NCI-H128 (cell line): ENCODE data around the gene ITPR3.

Experiments
- DNase-seq: peaks from one replicate; lab custom pipeline; 2025; ENCODE audit not compliant: unreplicated experiment; lab: John Stamatoyannopoulos, UW

Gene ITPR3

GRCh38 chr6:33664506-33665057 is 43.5 kb downstream of the ITPR3 start:
- DNase-seq, result no peak

DNA sequence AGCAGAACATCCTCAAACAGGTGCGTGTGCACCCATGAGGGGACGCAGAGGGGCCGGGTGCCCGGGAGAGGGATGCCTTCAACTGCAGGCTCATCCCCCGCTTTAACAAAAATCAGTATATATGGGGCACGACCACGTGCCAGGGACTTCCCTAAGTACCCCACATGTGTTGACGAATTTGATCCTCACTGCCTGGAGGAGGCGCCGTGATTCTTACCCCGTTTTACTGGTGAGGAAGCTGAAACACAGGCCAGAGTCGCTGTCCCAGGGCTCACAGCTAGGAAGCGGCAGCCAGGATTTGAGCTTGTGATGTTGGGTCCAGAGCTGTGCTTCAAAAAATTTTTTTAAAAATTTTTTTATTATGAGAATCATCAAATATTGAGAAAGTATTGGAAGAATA is 44.8 kb downstream of the ITPR3 start:
- no peak for DNase-seq

GRCh38 chr6:33667072-33667471 is 46.0 kb downstream of the ITPR3 start:
- no peak for DNase-seq

GRCh38 chr6:33667776-33668175 is 46.7 kb downstream of the ITPR3 start:
- DNase-seq, result no peak

GRCh38 chr6:33668328-33668727 is 47.2 kb downstream of the ITPR3 start:
- no peak for DNase-seq

- DNase-seq, result no peak
Measured at GRCh38 chr6:33668914-33669313, 47.8 kb downstream of the ITPR3 start.

DNA sequence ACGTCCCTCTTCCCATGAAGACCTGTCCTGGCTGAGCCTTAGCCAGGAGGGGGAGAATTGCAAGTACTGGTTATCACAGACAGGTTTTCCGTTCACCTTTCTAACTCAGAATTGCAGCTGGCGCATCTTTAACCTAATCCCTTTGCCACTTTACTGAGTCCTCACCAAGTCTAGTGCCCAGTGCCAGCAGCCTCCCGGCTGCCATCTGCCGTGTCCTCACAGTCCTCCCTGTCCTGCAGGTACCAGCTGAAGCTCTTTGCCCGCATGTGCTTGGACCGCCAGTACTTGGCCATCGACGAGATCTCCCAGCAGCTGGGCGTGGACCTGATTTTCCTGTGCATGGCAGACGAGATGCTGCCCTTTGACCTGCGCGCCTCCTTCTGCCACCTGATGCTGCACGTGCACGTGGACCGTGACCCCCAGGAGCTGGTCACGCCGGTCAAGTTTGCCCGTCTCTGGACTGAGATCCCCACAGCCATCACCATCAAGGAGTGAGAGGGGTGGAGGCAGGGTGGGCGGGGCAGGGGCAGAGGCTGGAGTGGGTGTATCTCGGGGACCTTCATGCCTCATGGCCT is 49.1 kb downstream of the ITPR3 start:
- DNase-seq, result no peak

DNA sequence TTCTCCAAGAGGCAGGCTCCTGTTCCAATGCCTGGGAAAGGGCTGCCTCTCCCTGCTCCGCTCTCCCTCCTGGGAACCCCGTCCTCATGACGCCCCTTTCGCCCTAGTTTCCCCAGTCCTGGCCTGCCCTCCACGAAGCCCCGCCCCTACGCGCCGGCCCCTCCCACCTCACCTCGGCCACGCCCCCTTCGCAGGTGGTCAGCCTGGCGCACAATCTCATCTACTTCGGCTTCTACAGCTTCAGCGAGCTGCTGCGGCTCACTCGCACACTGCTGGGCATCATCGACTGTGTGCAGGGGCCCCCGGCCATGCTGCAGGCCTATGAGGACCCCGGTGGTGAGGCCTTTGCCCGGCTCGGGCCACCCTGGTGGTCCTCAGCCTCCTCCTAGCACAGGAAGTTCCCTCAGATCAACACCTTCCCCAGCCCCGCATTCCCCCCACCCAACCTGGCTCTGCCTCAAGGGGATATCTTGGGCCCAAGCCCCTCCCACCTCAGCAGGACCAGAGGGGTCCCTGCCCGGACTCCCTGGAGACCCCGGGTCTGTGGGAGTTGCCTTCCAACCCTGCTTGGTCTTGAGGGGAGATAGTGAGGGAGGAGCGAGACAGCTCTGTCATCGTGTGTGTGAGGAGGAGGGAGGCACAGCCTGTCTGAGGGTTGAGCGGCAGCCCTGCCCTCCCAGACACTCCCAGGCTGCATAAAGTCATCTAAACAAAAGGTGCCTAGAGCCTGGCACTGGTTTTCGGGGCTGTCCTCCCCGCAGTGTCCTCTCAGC is 50.0 kb downstream of the ITPR3 start:
- DNase-seq, result no peak

DNA sequence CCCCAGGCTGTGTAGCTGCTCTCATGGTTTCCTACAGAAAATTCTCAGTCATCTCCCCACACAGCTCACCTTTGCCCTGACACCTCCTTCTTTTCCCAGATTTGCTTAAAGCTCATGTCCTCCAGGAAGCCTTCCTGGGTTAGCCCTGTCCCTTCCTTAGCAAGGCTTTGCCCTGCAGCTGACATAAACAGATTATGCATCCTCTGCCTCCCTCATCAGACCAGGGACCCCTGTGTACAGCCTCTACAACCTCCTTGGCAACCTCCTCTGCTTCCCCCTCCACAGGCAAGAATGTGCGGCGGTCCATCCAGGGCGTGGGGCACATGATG is 50.6 kb downstream of the ITPR3 start:
- no peak for DNase-seq

- no peak for DNase-seq
Measured at GRCh38 chr6:33672808-33673207, 51.7 kb downstream of the ITPR3 start.

- DNase-seq, result no peak
Measured at GRCh38 chr6:33673851-33674250, 52.7 kb downstream of the ITPR3 start.

- DNase-seq, result no peak
Measured at GRCh38 chr6:33675968-33676367, 54.8 kb downstream of the ITPR3 start.

- DNase-seq, result no peak
Measured at GRCh38 chr6:33676416-33677142, 55.5 kb downstream of the ITPR3 start.

- no peak for DNase-seq
Measured at GRCh38 chr6:33677143-33677660, 56.1 kb downstream of the ITPR3 start.

- DNase-seq, result no peak
Measured at GRCh38 chr6:33677689-33678088, 56.6 kb downstream of the ITPR3 start.

DNA sequence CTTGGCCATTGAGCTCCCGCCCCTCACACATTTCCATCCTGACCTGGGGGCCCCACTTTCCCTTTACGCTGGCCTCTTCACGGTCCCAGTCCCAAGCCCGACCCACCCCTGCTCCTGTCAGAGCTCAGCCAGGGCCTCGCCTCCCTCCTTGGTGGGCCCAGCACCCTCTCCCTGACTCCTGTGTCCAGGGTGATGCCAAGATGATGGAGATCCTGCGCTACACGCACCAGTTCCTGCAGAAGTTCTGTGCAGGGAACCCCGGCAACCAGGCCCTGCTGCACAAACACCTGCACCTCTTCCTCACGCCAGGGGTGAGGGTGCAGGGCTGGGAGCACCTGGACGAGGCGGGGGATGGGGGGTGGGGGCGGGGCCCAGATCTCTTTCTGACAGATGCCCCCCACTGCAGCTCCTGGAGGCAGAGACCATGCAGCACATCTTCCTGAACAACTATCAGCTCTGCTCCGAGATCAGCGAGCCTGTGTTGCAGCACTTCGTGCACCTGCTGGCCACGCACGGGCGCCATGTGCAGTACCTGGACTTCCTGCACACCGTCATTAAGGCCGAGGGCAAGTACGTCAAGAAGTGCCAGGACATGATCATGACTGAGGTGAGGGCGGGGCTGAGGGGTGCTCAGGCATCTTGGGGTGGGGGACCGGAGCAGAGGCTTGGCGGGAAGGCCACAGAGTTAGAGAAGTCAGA is 57.3 kb downstream of the ITPR3 start:
- DNase-seq, result no peak

- no peak for DNase-seq
Measured at GRCh38 chr6:33678932-33679490, 57.9 kb downstream of the ITPR3 start.

- DNase-seq, result no peak
Measured at GRCh38 chr6:33679761-33680160, 58.6 kb downstream of the ITPR3 start.

GRCh38 chr6:33682341-33682740 is 61.2 kb downstream of the ITPR3 start:
- no peak for DNase-seq

DNA sequence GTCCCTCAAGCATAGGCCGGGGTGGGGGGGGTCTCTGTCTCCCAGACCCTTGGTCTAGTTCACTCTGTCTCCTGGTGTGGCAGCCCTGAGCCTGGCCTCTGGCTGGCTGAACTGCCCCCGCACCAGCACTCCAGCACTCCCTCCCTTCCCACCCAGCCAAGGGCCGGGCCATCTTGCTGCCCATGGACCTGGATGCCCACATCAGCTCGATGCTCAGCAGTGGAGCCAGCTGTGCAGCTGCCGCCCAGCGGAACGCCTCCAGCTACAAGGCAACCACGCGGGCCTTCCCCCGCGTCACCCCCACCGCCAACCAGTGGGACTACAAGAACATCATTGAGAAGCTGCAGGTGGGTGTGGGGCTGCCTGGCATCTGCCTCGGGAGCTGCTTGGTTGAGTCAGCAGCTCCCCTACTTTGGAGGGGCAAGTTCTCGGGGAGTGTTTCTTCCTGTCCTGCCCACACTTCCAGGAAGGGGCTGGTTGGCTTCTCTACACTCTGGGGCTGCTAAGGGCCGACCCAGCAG is 62.0 kb downstream of the ITPR3 start:
- DNase-seq, result no peak
